VCaP (cell line): ENCODE results near the gene TFPT.

Source experiments
- H3K27ac ChIP-seq: fragments of 450-650 bp; 2 replicates; pipeline ENCODE4 v1.5.1; 2017
- TF ChIP-seq, protein P1 (sequence below): fragments of 450-650 bp; conservative IDR thresholded peaks from 2 replicates; pipeline ENCODE4 v1.5.1; 2017; ENCODE audit warnings: mild to moderate bottlenecking, moderate library complexity

Gene TFPT

DNA sequence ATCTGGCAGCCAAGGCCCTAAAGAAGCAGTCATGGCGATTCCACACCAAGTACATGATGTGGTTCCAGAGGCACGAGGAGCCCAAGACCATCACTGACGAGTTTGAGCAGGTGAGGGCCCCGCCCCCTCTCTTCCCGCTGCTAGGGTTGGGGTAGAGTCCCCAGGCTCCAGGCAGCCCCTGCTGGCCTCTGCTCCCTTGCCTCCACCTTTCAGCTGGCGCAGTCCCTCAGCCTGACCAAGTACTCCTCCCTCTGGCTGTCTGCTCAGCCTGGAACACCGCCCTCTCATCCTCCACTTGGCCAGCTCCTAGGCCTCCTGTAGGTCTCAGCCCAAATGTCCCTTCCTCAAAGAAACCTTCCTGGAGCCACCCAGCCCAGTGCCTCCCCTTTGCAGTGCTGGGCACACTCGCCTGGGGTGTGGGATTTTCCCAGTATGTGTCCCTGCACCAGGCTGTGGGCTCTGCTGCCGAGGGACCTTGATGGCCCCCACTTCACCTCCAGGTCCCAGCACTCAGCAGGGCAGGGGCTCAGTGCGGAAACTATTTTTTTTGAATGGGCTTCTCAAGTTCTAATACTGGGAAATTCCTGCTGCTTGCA lies 38.4 kb upstream of the TFPT start:
- TF ChIP-seq, protein P1, sequence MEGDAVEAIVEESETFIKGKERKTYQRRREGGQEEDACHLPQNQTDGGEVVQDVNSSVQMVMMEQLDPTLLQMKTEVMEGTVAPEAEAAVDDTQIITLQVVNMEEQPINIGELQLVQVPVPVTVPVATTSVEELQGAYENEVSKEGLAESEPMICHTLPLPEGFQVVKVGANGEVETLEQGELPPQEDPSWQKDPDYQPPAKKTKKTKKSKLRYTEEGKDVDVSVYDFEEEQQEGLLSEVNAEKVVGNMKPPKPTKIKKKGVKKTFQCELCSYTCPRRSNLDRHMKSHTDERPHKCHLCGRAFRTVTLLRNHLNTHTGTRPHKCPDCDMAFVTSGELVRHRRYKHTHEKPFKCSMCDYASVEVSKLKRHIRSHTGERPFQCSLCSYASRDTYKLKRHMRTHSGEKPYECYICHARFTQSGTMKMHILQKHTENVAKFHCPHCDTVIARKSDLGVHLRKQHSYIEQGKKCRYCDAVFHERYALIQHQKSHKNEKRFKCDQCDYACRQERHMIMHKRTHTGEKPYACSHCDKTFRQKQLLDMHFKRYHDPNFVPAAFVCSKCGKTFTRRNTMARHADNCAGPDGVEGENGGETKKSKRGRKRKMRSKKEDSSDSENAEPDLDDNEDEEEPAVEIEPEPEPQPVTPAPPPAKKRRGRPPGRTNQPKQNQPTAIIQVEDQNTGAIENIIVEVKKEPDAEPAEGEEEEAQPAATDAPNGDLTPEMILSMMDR, result no peak
- H3K27ac ChIP-seq, result no peak overlapping the region

GRCh38 chr19:54152878-54153524 lies 37.5 kb upstream of the TFPT start:
- TF ChIP-seq, protein P1, result no peak
- no peak overlapping the region for H3K27ac ChIP-seq

GRCh38 chr19:54152267-54152666 lies 36.8 kb upstream of the TFPT start:
- H3K27ac ChIP-seq, result no peak overlapping the region
- TF ChIP-seq, protein P1, result no peak

DNA sequence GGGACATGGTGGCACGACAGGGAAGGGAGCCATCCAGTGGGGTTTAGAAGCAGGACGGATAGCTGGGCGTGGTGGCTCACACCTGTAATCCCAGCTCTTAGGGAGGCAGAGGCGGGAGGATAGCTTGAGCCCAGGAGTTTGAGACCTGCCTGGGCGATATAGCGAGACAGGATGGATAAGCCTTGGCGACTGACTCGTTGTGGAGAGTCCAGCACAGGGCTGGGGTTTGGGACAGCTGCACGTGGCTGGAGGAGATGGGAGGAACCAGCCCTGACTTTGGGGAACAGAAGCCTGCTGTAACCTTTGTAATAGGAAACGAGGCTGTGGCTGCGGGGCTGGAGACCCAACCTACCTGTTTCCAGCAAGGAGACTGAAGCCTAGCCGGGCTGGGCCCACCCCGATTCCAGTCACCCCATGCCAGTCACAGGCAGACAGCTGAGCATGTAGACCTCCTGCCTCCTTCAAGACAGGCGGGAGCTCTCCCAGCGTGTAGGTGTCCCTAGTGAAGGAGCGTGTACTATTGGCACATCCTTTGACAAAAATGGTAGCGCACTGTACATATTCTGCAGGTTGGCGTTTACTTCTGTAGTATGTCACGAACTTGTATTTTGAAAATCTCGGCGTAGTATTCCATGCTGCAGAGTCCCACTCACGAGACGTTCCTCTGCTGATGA lies 36.0 kb upstream of the TFPT start:
- no peak overlapping the region for H3K27ac ChIP-seq
- TF ChIP-seq, protein P1, result no peak

GRCh38 chr19:54149021-54149812 lies 33.8 kb upstream of the TFPT start:
- peak overlapping the region; percentile 10; the same call in 1 of the 2 replicates for H3K27ac ChIP-seq
- TF ChIP-seq, protein P1, result no peak

GRCh38 chr19:54148158-54148557 lies 32.7 kb upstream of the TFPT start:
- TF ChIP-seq, protein P1, result no peak
- peak overlapping the region; percentile 10; the same call in 1 of the 2 replicates for H3K27ac ChIP-seq

- no peak overlapping the region for H3K27ac ChIP-seq
- TF ChIP-seq, protein P1, result no peak
These were observed 32.2 kb upstream of the TFPT start for GRCh38 chr19:54147676-54148075.
